A673 (cell line): Measurements from ENCODE around the gene POU2AF2.

Experiments
- CTCF ChIP-seq: fragments of 300-800, 200-600 bp; sonication (generic); conservative IDR thresholded peaks from 2 replicates; pipeline ENCODE4 v1.5.1; 2017; ENCODE audit warnings: low read depth, mild to moderate bottlenecking, antibody characterized with exemption, low read length, moderate library complexity, mixed read lengths
- EZH2 ChIP-seq: fragments of 200-600 bp; sonication (generic); IDR thresholded peaks from 2 replicates; pipeline ENCODE4 v1.6.1; 2017; ENCODE audit warnings: borderline replicate concordance, low read depth, mild to moderate bottlenecking, mixed read lengths, antibody characterized with exemption, low read length; ENCODE audit not compliant: poor library complexity, severe bottlenecking

- TF ChIP-seq EZH2 (no peak), CTCF (no peak)
Observed at GRCh38 chr11:111298413-111299100, 53.0 kb downstream of the POU2AF2 start, which contains the start of gene POU2AF3.
